Endodermal cell (in vitro differentiated cells): ENCODE results near the gene RNF44. TPM values are rescaled to one million over a fixed set of nuclear protein-coding genes. Genes with fewer than 3 reads are reported as not detected.

Experiments used
- DNase-seq: peaks from one replicate; pipeline ENCODE4 v3.0.0-alpha.2; 2017
- H3K27ac ChIP-seq: 2 replicates; pipeline ENCODE4 v1.5.1; 2013; ENCODE audit warnings: mild to moderate bottlenecking, low read depth, low read length, moderate library complexity
- H3K27me3 ChIP-seq: 2 replicates; pipeline ENCODE4 v1.6.1; 2013; ENCODE audit warnings: mild to moderate bottlenecking, low read length, moderate library complexity; ENCODE audit not compliant: insufficient read depth, control insufficient read depth, poor library complexity, severe bottlenecking
- H3K36me3 ChIP-seq: 2 replicates; pipeline ENCODE4 v1.7.0; 2013; ENCODE audit warnings: mild to moderate bottlenecking, low read length, moderate library complexity; ENCODE audit not compliant: control insufficient read depth, insufficient read depth
- H3K4me1 ChIP-seq: one replicate; pipeline ENCODE4 v1.7.0; 2013; ENCODE audit warnings: low read length; ENCODE audit not compliant: control insufficient read depth, insufficient read depth
- H3K4me3 ChIP-seq: 2 replicates; pipeline ENCODE4 v1.5.1; 2013; ENCODE audit warnings: mild to moderate bottlenecking, low read length, moderate library complexity
- H3K9ac ChIP-seq: 2 replicates; pipeline ENCODE4 v1.6.1; 2013; ENCODE audit warnings: mild to moderate bottlenecking, low read length, moderate library complexity; ENCODE audit not compliant: poor library complexity, severe bottlenecking; ENCODE audit errors: extremely low read depth
- H3K9me3 ChIP-seq: 2 replicates; pipeline ENCODE4 v1.6.1; 2013; ENCODE audit warnings: mild to moderate bottlenecking, low read length, moderate library complexity; ENCODE audit not compliant: control insufficient read depth
- H3K27ac Mint-ChIP-seq: 2 replicates; pipeline ENCODE4 v1.8.0; 2020; ENCODE audit warnings: mixed read lengths
- H3K27me3 Mint-ChIP-seq: 2 replicates; pipeline ENCODE4 v1.8.0; 2021; ENCODE audit warnings: mild to moderate bottlenecking, mixed read lengths; ENCODE audit not compliant: insufficient read depth
- H3K36me3 Mint-ChIP-seq: 2 replicates; pipeline ENCODE4 v1.8.0; 2020; ENCODE audit warnings: low read depth, mixed read lengths
- H3K4me1 Mint-ChIP-seq: 2 replicates; pipeline ENCODE4 v1.8.0; 2020; ENCODE audit warnings: mixed read lengths
- H3K4me3 Mint-ChIP-seq: 2 replicates; pipeline ENCODE4 v1.8.0; 2020; ENCODE audit warnings: mild to moderate bottlenecking, moderate library complexity, mixed read lengths
- H3K9me3 Mint-ChIP-seq: 2 replicates; pipeline ENCODE4 v1.8.0; 2020; ENCODE audit warnings: mild to moderate bottlenecking, mixed read lengths
- WGBS, 2 experiments: methylation state at CpG; one replicate each; pipeline versions ENCODE4 v1.1.5 to v1.1.7; 2013; ENCODE audit warnings: missing lambda C conversion rate in 2 of 2, mixed read lengths in 1 of 2; ENCODE audit not compliant: insufficient coverage in 1 of 2, insufficient read length in 1 of 2; 5-methylcytosine and 5-hydroxymethylcytosine counted together
- total RNA-seq, 2 donors: library from RNA; stranded (reverse); fragmentation: NEBNext Ultra II Directional in 1 of 2; extraction: Animal tissue kit (Norgen Biotek cat#: 25700) in 1 of 2; gene quantifications; 2 replicates in 1 of 2; 3 replicates in 1 of 2; pipeline ENCODE4 v1.2.1, GENCODE V29; 2021
- TF ChIP-seq, protein P1 (sequence below): fragments of 200-600 bp; sonication (generic); conservative IDR thresholded peaks from 2 replicates; pipeline ENCODE4 v1.5.0; 2021; ENCODE audit warnings: antibody characterized with exemption, mild to moderate bottlenecking

RNF44 gene
- total RNA-seq, 2 donors from 2014 or later, result 150 to 173 TPM

DNA sequence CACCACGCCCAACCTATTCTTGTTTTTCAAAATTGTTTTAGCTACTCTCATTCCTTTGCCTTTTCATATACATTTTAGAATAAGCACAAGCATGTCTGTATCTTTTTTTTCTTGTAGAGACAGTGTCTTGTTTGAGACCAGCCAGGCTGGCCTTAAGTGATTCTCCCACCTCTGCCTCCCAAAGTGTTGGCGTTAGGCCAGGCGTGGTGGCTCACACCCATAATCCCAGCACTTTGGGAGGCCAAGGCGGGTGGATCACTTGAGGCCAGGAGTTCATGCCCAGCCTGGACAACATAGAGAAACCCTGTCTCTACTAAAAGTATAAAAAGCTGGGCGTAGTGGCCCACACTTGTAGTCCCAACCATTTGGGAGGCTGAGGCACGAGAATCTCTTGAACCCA lies 13.1 kb downstream of the RNF44 start:
- H3K4me1 ChIP-seq, result no peaks in the 10 kb centered on the region
- no peak overlapping the region for H3K9ac ChIP-seq
- Mint-ChIP-seq H3K27me3 (peaks cover 2% of the 10 kb centered on the region), H3K9me3 (no peaks in the 10 kb centered on the region), H3K36me3 (peaks cover 30% of the 10 kb centered on the region), H3K4me1 (no peaks in the 10 kb centered on the region), H3K4me3 (no peak overlapping the region), H3K27ac (no peak overlapping the region)
- H3K27me3 ChIP-seq, result no peaks in the 10 kb centered on the region
- H3K9me3 ChIP-seq, result no peaks in the 10 kb centered on the region
- DNase-seq, result peak; percentile 43
- no peak overlapping the region for H3K4me3 ChIP-seq
- H3K27ac ChIP-seq, result no peak overlapping the region
- peaks cover 24% of the 10 kb centered on the region for H3K36me3 ChIP-seq
- TF ChIP-seq, protein P1, sequence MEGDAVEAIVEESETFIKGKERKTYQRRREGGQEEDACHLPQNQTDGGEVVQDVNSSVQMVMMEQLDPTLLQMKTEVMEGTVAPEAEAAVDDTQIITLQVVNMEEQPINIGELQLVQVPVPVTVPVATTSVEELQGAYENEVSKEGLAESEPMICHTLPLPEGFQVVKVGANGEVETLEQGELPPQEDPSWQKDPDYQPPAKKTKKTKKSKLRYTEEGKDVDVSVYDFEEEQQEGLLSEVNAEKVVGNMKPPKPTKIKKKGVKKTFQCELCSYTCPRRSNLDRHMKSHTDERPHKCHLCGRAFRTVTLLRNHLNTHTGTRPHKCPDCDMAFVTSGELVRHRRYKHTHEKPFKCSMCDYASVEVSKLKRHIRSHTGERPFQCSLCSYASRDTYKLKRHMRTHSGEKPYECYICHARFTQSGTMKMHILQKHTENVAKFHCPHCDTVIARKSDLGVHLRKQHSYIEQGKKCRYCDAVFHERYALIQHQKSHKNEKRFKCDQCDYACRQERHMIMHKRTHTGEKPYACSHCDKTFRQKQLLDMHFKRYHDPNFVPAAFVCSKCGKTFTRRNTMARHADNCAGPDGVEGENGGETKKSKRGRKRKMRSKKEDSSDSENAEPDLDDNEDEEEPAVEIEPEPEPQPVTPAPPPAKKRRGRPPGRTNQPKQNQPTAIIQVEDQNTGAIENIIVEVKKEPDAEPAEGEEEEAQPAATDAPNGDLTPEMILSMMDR, result no peak
- 96% methylated on average over 5 to 6 of the region's 6 CpGs for WGBS, 2 experiments

GRCh38 chr5:176521699-176522263 lies 15.4 kb downstream of the RNF44 start:
- no peak overlapping the region for H3K4me3 Mint-ChIP-seq
- H3K9ac ChIP-seq, result no peak overlapping the region
- H3K27me3 ChIP-seq, result no peaks in the 10 kb centered on the region
- H3K4me1 ChIP-seq, result no peaks in the 10 kb centered on the region
- H3K27me3 Mint-ChIP-seq, result peaks cover 2% of the 10 kb centered on the region
- H3K9me3 ChIP-seq, result no peaks in the 10 kb centered on the region
- TF ChIP-seq, protein P1, result no peak
- peaks cover 13% of the 10 kb centered on the region for H3K36me3 Mint-ChIP-seq
- H3K4me3 ChIP-seq, result no peak overlapping the region
- peaks cover 10% of the 10 kb centered on the region for H3K36me3 ChIP-seq
- H3K9me3 Mint-ChIP-seq, result no peaks in the 10 kb centered on the region
- no peak overlapping the region for H3K27ac ChIP-seq
- 71 to 72% methylated on average over 10 of the region's 10 CpGs for whole genome bisulfite sequencing, 2 experiments
- peaks cover 3% of the 10 kb centered on the region for H3K4me1 Mint-ChIP-seq
- peak; percentile 59 for DNase-seq
- H3K27ac Mint-ChIP-seq, result no peak overlapping the region

- peaks cover 10% of the 10 kb centered on the region for H3K36me3 Mint-ChIP-seq
- Histone ChIP-seq H3K9me3 (no peaks in the 10 kb centered on the region), H3K36me3 (peaks cover 9% of the 10 kb centered on the region), H3K27me3 (no peaks in the 10 kb centered on the region), H3K4me1 (no peaks in the 10 kb centered on the region), H3K9ac (no peak overlapping the region), H3K4me3 (no peak overlapping the region), H3K27ac (no peak overlapping the region)
- no peak overlapping the region for H3K4me3 Mint-ChIP-seq
- 77 to 80% methylated on average over 3 to 7 of the region's 7 CpGs for WGBS, 2 experiments
- TF ChIP-seq, protein P1, result no peak
- H3K4me1 Mint-ChIP-seq, result peaks cover 3% of the 10 kb centered on the region
- H3K27ac Mint-ChIP-seq, result no peak overlapping the region
- H3K9me3 Mint-ChIP-seq, result no peaks in the 10 kb centered on the region
- no peak for DNase-seq
- H3K27me3 Mint-ChIP-seq, result peaks cover 2% of the 10 kb centered on the region
Observed at GRCh38 chr5:176521286-176521685, 15.9 kb downstream of the RNF44 start.
